Epithelial cell of proximal tubule (primary cell): ENCODE data around the gene ARL6IP5. TPM values are rescaled to one million over a fixed set of nuclear protein-coding genes. Genes with fewer than 3 reads are reported as not detected.

ENCODE experiments used
- DNase-seq: peaks from one replicate; pipeline ENCODE4 v3.0.0-alpha.2; 2011; ENCODE audit warnings: low read depth
- H3K4me3 ChIP-seq: 2 replicates; pipeline ENCODE4 v1.5.1; 2011; ENCODE audit warnings: low read depth, mild to moderate bottlenecking, low read length
- CTCF ChIP-seq: conservative IDR thresholded peaks from 2 replicates; pipeline ENCODE4 v1.5.1; 2012; ENCODE audit warnings: low read depth, mild to moderate bottlenecking, low read length
- total RNA-seq: library from RNA; depleted of rRNA; stranded (reverse); fragments of >200 nt; gene quantifications from 2 replicates; pipeline ENCODE4 v1.2.3, GENCODE V29; 2015

ARL6IP5 gene
- total RNA-seq, 1 donor from 2014 or later, result 114 TPM

DNA sequence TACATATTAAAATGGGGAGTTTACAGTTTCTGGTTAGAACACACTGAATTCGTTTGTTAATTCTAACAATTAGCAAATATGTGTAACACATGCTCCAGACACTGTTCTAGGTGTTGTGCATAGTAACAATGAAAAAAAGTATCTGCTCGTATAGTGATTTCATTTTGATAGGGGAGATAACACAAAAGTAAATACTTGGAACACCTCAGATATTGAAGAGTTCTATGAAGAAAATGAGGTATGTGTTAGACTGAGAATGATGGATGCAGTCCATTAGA, 25.9 kb upstream of the ARL6IP5 start:
- H3K4me3 ChIP-seq, result no peak overlapping the region
- DNase-seq, result no peak
- no peak for TF ChIP-seq CTCF

GRCh38 chr3:69059688-69060087, 25.0 kb upstream of the ARL6IP5 start:
- no peak for TF ChIP-seq CTCF
- DNase-seq, result no peak

DNA sequence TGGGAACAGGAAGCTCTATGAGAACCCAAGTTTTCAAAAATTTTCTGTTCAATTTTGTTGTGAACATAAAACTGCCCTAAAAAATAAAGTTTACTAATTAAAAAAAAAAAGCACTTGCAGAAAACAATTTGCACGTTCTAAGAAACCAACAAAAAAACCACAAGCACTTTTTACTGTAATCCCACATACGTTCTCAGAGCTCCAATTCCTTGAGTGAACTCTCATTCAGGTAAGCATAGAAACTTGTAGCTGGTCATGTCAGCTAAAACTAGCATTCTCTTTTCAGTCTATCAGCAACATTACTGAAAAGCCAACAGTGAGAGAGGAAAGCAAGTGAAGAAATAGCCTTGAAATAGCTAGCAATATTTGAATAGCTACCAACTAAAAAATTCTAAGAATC, 21.1 kb upstream of the ARL6IP5 start:
- TF ChIP-seq CTCF, result no peak
- no peak for DNase-seq
- H3K4me3 ChIP-seq, result no peak overlapping the region

More at GRCh38 chr3:69059688-69060087, 25.0 kb upstream of the ARL6IP5 start:
- no peak overlapping the region for H3K4me3 ChIP-seq

- H3K4me3 ChIP-seq, result no peak overlapping the region
- TF ChIP-seq CTCF, result no peak
- DNase-seq, result no peak
Measured at GRCh38 chr3:69065318-69065964, 19.3 kb upstream of the ARL6IP5 start.

GRCh38 chr3:69066121-69066520, 18.6 kb upstream of the ARL6IP5 start:
- H3K4me3 ChIP-seq, result no peak overlapping the region
- DNase-seq, result no peak
- no peak for TF ChIP-seq CTCF

DNA sequence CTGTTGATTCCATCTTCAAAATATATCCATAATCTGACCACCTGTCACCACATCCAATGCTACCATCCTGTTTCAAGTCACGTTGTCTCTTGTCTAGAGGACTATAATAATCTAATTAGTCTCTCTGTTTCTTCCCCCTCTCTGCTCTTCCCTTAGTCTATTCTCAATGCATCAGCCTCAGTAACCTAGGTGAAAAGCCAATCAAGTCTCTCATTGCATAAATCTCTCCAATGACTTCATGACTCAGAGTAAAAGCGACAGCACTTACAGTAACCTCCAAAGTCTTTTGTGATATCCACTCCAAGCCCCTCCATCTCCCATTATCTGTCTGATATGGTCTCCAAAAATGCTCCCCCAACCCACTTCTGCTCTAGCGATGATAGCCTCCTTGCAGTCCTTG, 11.8 kb upstream of the ARL6IP5 start:
- no peak for DNase-seq
- no peak for TF ChIP-seq CTCF
- no peak overlapping the region for H3K4me3 ChIP-seq
